Stimulated activated CD4-positive, alpha-beta T cell treated with anti-CD3 and anti-CD28 coated beads, Interleukin-1b, Interleukin-23, amount 100 ng/mL, for 4 hours (primary cell): Measurements from ENCODE around the gene PNPLA3.

Experiments used
- DNase-seq, 2 donors: peaks; one replicate each; pipeline ENCODE4 v3.0.0-alpha.2; 2020; ENCODE audit warnings: low read depth in 2 of 2

Gene PNPLA3

GRCh38 chr22:43923191-43923590, 414 bp upstream of the PNPLA3 start:
- no peak for DNase-seq

- DNase-seq, result no peak
Observed at GRCh38 chr22:43924877-43925276, 1.3 kb downstream of the PNPLA3 start.

DNA sequence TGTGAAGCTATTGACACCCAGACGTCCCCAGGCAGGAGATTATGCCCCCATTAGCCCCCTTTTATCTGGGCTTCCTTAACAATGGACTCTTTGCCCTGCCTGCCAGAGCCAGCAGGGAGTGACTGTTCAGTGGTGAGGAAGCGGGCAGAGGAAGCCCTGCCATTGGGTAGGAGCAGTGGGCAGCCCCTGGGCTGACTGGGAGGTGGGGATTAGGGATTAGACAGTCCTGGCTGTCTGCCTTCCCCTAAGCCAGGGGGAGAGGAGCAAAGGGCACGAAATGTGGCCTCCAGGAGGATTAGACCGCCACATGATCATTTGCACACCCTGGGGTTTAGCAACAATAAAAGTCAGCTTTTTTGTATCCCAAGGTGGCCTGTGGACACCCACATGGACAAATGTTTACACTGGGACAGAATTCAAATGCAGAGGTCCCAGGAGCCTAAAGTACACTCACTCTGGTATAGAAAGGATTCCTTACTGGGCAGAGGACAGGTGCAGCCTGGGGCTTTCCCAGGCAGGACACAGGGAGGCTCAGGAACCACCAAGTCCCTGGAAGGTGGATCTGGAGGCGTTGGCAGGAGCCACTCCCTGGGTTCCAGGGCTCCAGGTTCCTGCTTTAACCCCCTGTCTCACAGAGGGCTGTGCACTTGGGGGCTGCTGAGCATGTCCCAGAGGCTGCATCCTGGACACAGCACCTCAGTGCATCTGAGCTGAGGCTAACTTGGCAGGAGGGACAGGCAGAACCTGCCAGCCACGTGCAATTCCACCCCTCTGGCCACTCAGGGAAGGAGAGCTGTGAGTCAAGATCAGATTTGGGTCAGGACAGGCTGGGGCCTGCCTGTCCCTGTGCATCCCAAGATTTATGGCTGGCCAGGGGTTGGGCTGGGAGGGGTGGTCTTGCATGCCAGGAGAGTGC, 2.1 kb downstream of the PNPLA3 start:
- DNase-seq, result no peak

DNA sequence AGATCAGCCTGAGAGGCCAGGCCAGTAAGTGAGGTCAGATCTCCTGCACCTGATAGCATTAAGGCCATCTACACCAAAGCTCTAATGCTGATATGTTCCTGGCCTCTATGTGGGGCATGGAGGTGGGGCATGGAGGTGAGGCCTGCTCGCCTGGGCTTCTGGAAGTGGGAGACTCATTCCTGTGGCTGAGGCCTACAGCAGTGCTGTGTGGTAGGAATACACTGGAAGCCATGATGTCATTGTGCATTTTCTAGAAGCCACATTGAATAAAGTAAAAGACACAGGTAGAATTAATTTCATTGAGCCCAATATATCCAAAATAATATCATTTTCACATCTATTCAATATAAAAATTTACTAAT, 2.7 kb downstream of the PNPLA3 start:
- DNase-seq, result no peak

GRCh38 chr22:43928468-43928867, 4.9 kb downstream of the PNPLA3 start:
- no peak for DNase-seq

DNA sequence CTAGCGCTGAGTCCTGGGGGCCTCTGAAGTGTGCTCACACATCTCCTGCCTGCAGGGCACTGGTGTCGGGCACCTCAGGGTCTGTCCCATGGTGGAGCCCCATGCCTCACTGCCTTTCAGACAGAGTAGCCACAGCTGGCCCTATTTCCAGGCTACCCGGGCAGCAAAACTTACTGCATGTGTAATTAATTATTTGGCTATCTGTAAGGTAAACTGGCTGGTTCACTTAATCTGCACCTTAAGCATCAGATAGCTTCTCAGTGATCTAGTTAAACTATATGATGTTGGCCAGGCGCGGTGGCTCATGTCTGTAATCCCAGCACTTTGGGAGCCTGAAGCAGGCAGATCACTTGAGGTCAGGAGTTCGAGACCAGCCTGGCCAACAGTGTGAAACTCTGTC, 5.3 kb downstream of the PNPLA3 start:
- DNase-seq, result no peak

DNA sequence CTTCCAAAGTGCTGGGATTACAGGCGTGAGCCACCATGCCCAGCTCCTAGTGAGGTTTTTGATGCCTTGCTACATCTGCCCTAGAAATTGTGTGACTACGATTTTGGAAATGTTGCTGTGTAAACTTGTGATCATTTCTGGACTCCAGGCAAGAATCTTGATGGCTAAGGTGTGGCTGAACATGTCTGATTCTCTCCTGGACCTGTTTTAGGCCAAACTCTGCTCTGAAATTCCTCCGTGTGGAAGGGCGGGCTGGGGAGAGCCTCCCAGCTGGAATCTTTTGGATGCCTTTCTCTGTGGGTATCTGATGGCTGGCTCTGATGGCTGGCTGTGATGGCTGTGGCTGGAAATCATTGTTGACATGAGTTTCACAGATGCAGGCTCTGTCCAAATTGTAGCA, 8.2 kb downstream of the PNPLA3 start:
- no peak for DNase-seq

DNA sequence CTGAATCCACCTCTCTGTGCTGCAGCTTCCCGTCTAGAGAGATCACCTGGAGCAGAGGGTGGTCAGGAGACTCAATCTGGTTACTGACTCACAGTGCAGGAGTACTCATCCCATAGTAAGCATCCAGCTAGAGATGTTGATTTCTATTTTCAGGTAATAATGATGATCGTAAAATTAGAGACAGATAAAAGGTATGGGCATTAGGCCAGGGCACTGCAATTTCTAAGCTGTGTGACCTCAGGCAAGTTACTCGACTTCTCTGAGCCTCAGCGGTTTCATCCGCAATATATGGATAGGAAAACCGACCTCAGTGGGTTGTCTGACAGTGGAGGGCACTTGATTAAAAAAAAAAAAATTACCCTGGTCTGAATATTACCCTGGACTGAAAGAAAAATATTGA, 17.8 kb downstream of the PNPLA3 start:
- DNase-seq, result no peak

DNA sequence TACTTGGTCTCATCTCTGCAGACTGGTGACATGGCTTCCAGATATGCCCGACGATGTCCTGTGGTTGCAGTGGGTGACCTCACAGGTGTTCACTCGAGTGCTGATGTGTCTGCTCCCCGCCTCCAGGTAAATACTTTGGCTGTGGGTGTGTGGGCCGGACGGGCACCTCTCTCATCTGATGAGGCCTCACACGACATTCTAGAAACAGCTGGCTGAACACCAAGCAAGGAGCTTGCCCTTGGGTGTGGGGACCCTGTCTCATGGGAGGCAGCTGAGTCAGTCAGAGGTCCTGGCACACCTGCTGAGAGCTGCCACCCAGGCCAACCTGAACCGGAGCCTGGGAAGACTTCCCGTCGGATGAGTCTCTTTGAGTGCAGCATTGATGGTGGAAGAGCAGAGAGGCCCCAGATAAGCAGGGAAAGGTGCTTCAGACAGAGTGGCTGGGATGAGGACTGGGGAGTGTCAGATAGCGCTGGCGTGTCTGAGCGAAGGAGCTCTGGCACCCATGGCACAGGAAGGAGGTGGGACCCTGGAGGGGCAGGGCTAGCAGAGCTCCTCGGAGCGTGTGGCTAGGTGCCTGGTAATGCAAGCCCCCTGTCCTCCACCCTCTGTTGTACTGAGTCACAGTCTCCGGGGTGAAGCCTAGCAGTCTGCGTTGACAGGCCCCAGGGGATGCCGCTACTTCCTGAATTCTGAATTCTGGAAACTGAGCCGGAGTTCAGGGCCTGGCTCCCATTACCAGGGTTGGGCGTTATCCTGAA, 21.2 kb downstream of the PNPLA3 start:
- DNase-seq, result no peak

GRCh38 chr22:43945632-43946383, 22.2 kb downstream of the PNPLA3 start:
- DNase-seq, result peak; percentile 51 to 63

GRCh38 chr22:43946384-43946667, 22.7 kb downstream of the PNPLA3 start:
- DNase-seq, result no peak

GRCh38 chr22:43948836-43949406, 25.3 kb downstream of the PNPLA3 start:
- DNase-seq, result no peak

DNA sequence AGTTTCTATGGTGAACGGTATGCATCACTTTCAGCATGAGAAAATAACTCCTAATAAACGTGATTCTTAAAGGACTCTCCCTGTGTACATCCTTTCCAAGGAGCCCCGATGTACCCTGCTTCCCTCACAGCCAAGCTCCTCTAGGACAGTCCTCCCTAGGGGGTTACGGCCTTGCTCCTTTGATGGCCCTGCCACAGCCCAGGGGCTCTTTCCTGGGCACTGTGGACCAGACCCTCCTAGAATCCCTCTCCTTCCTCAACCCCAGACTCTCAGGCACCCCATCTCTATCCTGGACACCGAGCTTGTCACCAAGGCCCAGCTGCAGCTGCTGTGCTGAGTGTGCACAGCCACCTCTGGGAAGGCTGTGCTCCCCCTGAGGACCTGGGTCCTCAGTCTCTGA, 27.8 kb downstream of the PNPLA3 start:
- no peak for DNase-seq

GRCh38 chr22:43951966-43952365, 28.4 kb downstream of the PNPLA3 start:
- DNase-seq, result no peak

DNA sequence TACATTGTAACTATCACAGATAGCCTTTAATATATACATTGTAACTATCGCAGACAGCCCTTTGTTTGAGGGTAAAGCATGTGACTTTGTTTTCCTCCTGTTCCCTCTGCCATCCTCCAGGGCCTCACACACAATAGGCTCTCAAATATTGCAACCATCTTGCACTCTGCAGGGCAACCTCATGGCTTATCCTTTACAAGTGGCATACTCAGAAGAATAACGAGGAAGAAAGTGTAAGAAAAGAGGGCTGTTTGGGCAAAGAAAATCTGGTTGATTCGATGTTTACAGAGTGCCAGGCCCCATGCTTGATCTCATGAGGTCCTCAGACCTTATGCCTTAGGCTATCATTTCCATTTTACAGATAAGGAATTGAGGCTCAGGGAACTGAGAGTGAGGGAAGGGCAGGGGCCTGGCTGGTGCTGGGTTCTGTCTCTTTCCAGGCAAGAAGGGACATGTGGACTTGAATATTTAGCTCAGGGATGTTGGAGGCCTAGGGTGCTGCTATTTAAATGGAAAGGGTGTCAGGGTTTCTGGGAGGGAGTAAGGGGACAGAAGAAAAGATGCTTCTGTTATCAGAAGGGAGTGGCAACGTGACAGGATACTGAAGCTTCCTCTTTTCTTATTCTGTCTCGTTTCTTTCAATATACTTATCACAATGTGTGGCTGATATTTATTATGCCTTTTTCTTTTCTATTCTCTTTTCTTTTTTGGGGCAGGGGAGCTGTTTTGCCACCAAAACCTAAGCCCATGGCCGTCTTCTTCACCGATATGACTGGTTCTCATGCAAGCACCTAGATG, 30.6 kb downstream of the PNPLA3 start:
- DNase-seq, result no peak

- DNase-seq, result peak; percentile 81 to 84
Observed at GRCh38 chr22:43955040-43955882, 31.7 kb downstream of the PNPLA3 start, which contains the start of gene SAMM50. TSS of gene SAMM50 (plus strand) at chr22:43955442. CDS start at chr22:43955578, 136 bp downstream.

GRCh38 chr22:43955883-43956782, 32.5 kb downstream of the PNPLA3 start:
- no peak for DNase-seq

GRCh38 chr22:43956805-43957463, 33.3 kb downstream of the PNPLA3 start:
- DNase-seq, result no peak

- no peak for DNase-seq
Observed at GRCh38 chr22:43957871-43958270, 34.3 kb downstream of the PNPLA3 start.
